ENCODE measurements around the gene NINJ2.
A peak's percentile ranks its signal among the peaks of the same experiment; 100 is the strongest.

Gene NINJ2

DNA sequence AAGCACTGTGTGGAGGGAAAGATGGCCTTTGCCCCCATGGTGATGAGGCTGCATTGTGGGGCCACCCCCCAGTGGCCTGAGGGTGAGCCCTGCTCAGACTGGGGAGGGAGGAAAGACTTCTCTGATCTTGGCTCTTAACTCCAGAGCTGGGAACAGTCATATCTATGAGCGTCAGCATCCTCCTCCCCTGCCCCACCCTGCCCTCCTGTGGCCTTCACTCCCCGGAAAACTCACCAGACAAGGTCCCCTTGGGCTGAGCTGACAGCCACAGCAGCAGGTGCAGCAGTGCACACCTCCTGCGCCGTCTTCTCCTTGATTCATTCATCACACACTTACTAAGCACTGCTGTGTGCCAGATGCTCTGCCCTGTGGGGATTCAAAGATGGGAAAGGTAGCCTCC, 104.7 kb downstream of the NINJ2 start:
- H3K4me1 ChIP-seq (ENCODE audit: control insufficient read depth in 1 of 2, insufficient read depth in 2 of 2, low read length in 2 of 2), result peaks cover 0 to 19% of the 10 kb centered on the region in 2 donors
- peaks cover 0 to 3% of the 10 kb centered on the region in 2 donors for H3K36me3 ChIP-seq (ENCODE audit: control insufficient read depth in 1 of 2, insufficient read depth in 2 of 2, low read length in 2 of 2)
- H3K9ac ChIP-seq (ENCODE audit: low read depth in 1 of 2, low read length in 2 of 2), result no peak overlapping the region
- no peaks in the 10 kb centered on the region for H3K9me3 ChIP-seq (ENCODE audit: control insufficient read depth in 1 of 2, low read length in 2 of 2)
- H3K27me3 ChIP-seq (ENCODE audit: control insufficient read depth in 1 of 2, insufficient read depth in 2 of 2, low read length in 2 of 2), result no peaks in the 10 kb centered on the region
- H3K27ac ChIP-seq (ENCODE audit: low read depth, low read length), result no peak overlapping the region
- no peak overlapping the region for H3K4me3 ChIP-seq (ENCODE audit: low read depth in 1 of 2, low read length in 2 of 2)

GRCh38 chr12:556498-556897, 106.7 kb downstream of the NINJ2 start:
- no peak overlapping the region for H3K9ac ChIP-seq (ENCODE audit: low read depth in 1 of 2, low read length in 2 of 2)
- H3K4me1 ChIP-seq (ENCODE audit: control insufficient read depth in 1 of 2, insufficient read depth in 2 of 2, low read length in 2 of 2), result peaks cover 0 to 4% of the 10 kb centered on the region in 2 donors
- H3K9me3 ChIP-seq (ENCODE audit: control insufficient read depth in 1 of 2, low read length in 2 of 2), result no peaks in the 10 kb centered on the region
- H3K36me3 ChIP-seq (ENCODE audit: control insufficient read depth in 1 of 2, insufficient read depth in 2 of 2, low read length in 2 of 2), result peaks cover 0 to 3% of the 10 kb centered on the region in 2 donors
- no peak overlapping the region for H3K27ac ChIP-seq (ENCODE audit: low read depth, low read length)
- no peak overlapping the region for H3K4me3 ChIP-seq (ENCODE audit: low read depth in 1 of 2, low read length in 2 of 2)
- H3K27me3 ChIP-seq (ENCODE audit: control insufficient read depth in 1 of 2, insufficient read depth in 2 of 2, low read length in 2 of 2), result no peaks in the 10 kb centered on the region

GRCh38 chr12:554001-554285, 109.3 kb downstream of the NINJ2 start:
- Histone ChIP-seq H3K4me3 (ENCODE audit: low read depth in 1 of 2, low read length in 2 of 2) (peak overlapping the region in 1 of 2 donors; percentile 7), H3K27ac (ENCODE audit: low read depth, low read length) (no peak overlapping the region), H3K4me1 (ENCODE audit: control insufficient read depth in 1 of 2, insufficient read depth in 2 of 2, low read length in 2 of 2) (peaks cover 0 to 4% of the 10 kb centered on the region in 2 donors), H3K9me3 (ENCODE audit: control insufficient read depth in 1 of 2, low read length in 2 of 2) (no peaks in the 10 kb centered on the region), H3K9ac (ENCODE audit: low read depth in 1 of 2, low read length in 2 of 2) (no peak overlapping the region), H3K36me3 (ENCODE audit: control insufficient read depth in 1 of 2, insufficient read depth in 2 of 2, low read length in 2 of 2) (peaks cover 0 to 3% of the 10 kb centered on the region in 2 donors), H3K27me3 (ENCODE audit: control insufficient read depth in 1 of 2, insufficient read depth in 2 of 2, low read length in 2 of 2) (no peaks in the 10 kb centered on the region)

- Histone ChIP-seq H3K9me3 (ENCODE audit: control insufficient read depth in 1 of 2, low read length in 2 of 2) (no peaks in the 10 kb centered on the region), H3K27ac (ENCODE audit: low read depth, low read length) (no peak overlapping the region), H3K9ac (ENCODE audit: low read depth in 1 of 2, low read length in 2 of 2) (no peak overlapping the region), H3K36me3 (ENCODE audit: control insufficient read depth in 1 of 2, insufficient read depth in 2 of 2, low read length in 2 of 2) (peaks cover 0 to 3% of the 10 kb centered on the region in 2 donors), H3K4me1 (ENCODE audit: control insufficient read depth in 1 of 2, insufficient read depth in 2 of 2, low read length in 2 of 2) (peaks cover 0 to 4% of the 10 kb centered on the region in 2 donors), H3K4me3 (ENCODE audit: low read depth in 1 of 2, low read length in 2 of 2) (peak overlapping the region in 1 of 2 donors; percentile 7), H3K27me3 (ENCODE audit: control insufficient read depth in 1 of 2, insufficient read depth in 2 of 2, low read length in 2 of 2) (no peaks in the 10 kb centered on the region)
Observed at GRCh38 chr12:553216-554000, 109.8 kb downstream of the NINJ2 start.

- H3K9ac ChIP-seq (ENCODE audit: low read depth in 1 of 2, low read length in 2 of 2), result no peak overlapping the region
- no peak overlapping the region for H3K4me3 ChIP-seq (ENCODE audit: low read depth in 1 of 2, low read length in 2 of 2)
- H3K4me1 ChIP-seq (ENCODE audit: control insufficient read depth in 1 of 2, insufficient read depth in 2 of 2, low read length in 2 of 2), result peaks cover 0 to 4% of the 10 kb centered on the region in 2 donors
- H3K9me3 ChIP-seq (ENCODE audit: control insufficient read depth in 1 of 2, low read length in 2 of 2), result no peaks in the 10 kb centered on the region
- peaks cover 0 to 2% of the 10 kb centered on the region in 2 donors for H3K27me3 ChIP-seq (ENCODE audit: control insufficient read depth in 1 of 2, insufficient read depth in 2 of 2, low read length in 2 of 2)
- peaks cover 0 to 3% of the 10 kb centered on the region in 2 donors for H3K36me3 ChIP-seq (ENCODE audit: control insufficient read depth in 1 of 2, insufficient read depth in 2 of 2, low read length in 2 of 2)
- H3K27ac ChIP-seq (ENCODE audit: low read depth, low read length), result no peak overlapping the region
Observed at GRCh38 chr12:552466-552865, 110.8 kb downstream of the NINJ2 start.

- no peak overlapping the region for H3K9ac ChIP-seq (ENCODE audit: low read depth in 1 of 2, low read length in 2 of 2)
- H3K27ac ChIP-seq (ENCODE audit: low read depth, low read length), result no peak overlapping the region
- H3K36me3 ChIP-seq (ENCODE audit: control insufficient read depth in 1 of 2, insufficient read depth in 2 of 2, low read length in 2 of 2), result no peaks in the 10 kb centered on the region
- H3K9me3 ChIP-seq (ENCODE audit: control insufficient read depth in 1 of 2, low read length in 2 of 2), result no peaks in the 10 kb centered on the region
- H3K4me1 ChIP-seq (ENCODE audit: control insufficient read depth in 1 of 2, insufficient read depth in 2 of 2, low read length in 2 of 2), result peaks cover 3 to 9% of the 10 kb centered on the region in 2 donors
- no peak overlapping the region for H3K4me3 ChIP-seq (ENCODE audit: low read depth in 1 of 2, low read length in 2 of 2)
- H3K27me3 ChIP-seq (ENCODE audit: control insufficient read depth in 1 of 2, insufficient read depth in 2 of 2, low read length in 2 of 2), result peaks cover 0 to 2% of the 10 kb centered on the region in 2 donors
Observed at GRCh38 chr12:550473-551260, 112.6 kb downstream of the NINJ2 start.

GRCh38 chr12:549476-550082, 113.7 kb downstream of the NINJ2 start:
- Histone ChIP-seq H3K9me3 (ENCODE audit: control insufficient read depth in 1 of 2, low read length in 2 of 2) (no peaks in the 10 kb centered on the region), H3K4me3 (ENCODE audit: low read depth in 1 of 2, low read length in 2 of 2) (no peak overlapping the region), H3K4me1 (ENCODE audit: control insufficient read depth in 1 of 2, insufficient read depth in 2 of 2, low read length in 2 of 2) (peaks cover 3 to 9% of the 10 kb centered on the region in 2 donors), H3K36me3 (ENCODE audit: control insufficient read depth in 1 of 2, insufficient read depth in 2 of 2, low read length in 2 of 2) (no peaks in the 10 kb centered on the region), H3K9ac (ENCODE audit: low read depth in 1 of 2, low read length in 2 of 2) (no peak overlapping the region), H3K27me3 (ENCODE audit: control insufficient read depth in 1 of 2, insufficient read depth in 2 of 2, low read length in 2 of 2) (peaks cover 2 to 4% of the 10 kb centered on the region in 2 donors), H3K27ac (ENCODE audit: low read depth, low read length) (no peak overlapping the region)

DNA sequence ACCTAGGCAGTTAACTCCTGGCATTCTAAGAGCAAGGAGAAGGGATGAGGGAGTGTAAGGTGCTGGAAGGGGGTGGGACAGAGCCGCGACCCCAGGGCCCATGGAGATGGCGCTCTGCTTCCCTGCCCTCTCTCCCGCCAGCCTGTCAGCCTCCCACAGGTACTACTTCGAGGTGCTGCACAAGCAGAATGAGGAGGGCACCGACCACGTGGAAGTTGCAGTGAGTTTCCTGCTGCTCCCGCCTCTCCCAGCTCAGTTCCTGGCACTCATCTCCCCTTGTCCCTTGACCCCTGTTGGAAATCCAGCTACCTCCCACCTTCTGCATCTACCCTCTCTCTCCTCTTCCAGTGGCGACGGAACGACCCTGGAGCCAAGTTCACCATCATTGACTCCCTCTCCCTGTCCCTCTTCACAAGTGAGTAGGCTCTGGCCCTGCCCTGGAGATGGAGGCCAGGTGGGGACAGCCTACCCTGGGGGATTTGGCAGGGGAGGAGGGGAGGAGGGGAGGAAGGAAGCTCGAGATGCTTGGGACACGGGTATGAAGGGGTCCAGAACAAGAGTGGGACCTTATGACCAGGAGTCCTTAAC, 115.3 kb downstream of the NINJ2 start:
- no peak overlapping the region for H3K27ac ChIP-seq (ENCODE audit: low read depth, low read length)
- no peaks in the 10 kb centered on the region for H3K36me3 ChIP-seq (ENCODE audit: control insufficient read depth in 1 of 2, insufficient read depth in 2 of 2, low read length in 2 of 2)
- H3K4me1 ChIP-seq (ENCODE audit: control insufficient read depth in 1 of 2, insufficient read depth in 2 of 2, low read length in 2 of 2), result peaks cover 3 to 5% of the 10 kb centered on the region in 2 donors
- no peak overlapping the region for H3K4me3 ChIP-seq (ENCODE audit: low read depth in 1 of 2, low read length in 2 of 2)
- H3K27me3 ChIP-seq (ENCODE audit: control insufficient read depth in 1 of 2, insufficient read depth in 2 of 2, low read length in 2 of 2), result peaks cover 2 to 4% of the 10 kb centered on the region in 2 donors
- H3K9ac ChIP-seq (ENCODE audit: low read depth in 1 of 2, low read length in 2 of 2), result no peak overlapping the region
- no peaks in the 10 kb centered on the region for H3K9me3 ChIP-seq (ENCODE audit: control insufficient read depth in 1 of 2, low read length in 2 of 2)

- Histone ChIP-seq H3K4me1 (ENCODE audit: control insufficient read depth in 1 of 2, insufficient read depth in 2 of 2, low read length in 2 of 2) (peaks cover 3 to 5% of the 10 kb centered on the region in 2 donors), H3K4me3 (ENCODE audit: low read depth in 1 of 2, low read length in 2 of 2) (no peak overlapping the region), H3K9ac (ENCODE audit: low read depth in 1 of 2, low read length in 2 of 2) (no peak overlapping the region), H3K27me3 (ENCODE audit: control insufficient read depth in 1 of 2, insufficient read depth in 2 of 2, low read length in 2 of 2) (peaks cover 2 to 4% of the 10 kb centered on the region in 2 donors), H3K27ac (ENCODE audit: low read depth, low read length) (no peak overlapping the region), H3K9me3 (ENCODE audit: control insufficient read depth in 1 of 2, low read length in 2 of 2) (no peaks in the 10 kb centered on the region), H3K36me3 (ENCODE audit: control insufficient read depth in 1 of 2, insufficient read depth in 2 of 2, low read length in 2 of 2) (no peaks in the 10 kb centered on the region)
Observed at GRCh38 chr12:546920-547845, 116.1 kb downstream of the NINJ2 start.
